HG02970 (cell line): ENCODE results near the gene POLR3K.
A peak's percentile ranks its signal among the peaks of the same experiment; 100 is the strongest.

Source experiments
- ATAC-seq: cut with Tn5 transposase; IDR thresholded peaks from one replicate; pipeline ENCODE4 v1.9.1; 2021; ENCODE audit warnings: mild to moderate bottlenecking, moderate library complexity, moderate number of reproducible peaks; ENCODE audit not compliant: unreplicated experiment, low FRiP score

Gene POLR3K

GRCh38 chr16:79151-80054 lies 26.0 kb upstream of the POLR3K start:
- no peak for ATAC-seq

GRCh38 chr16:78444-79150 lies 25.2 kb upstream of the POLR3K start:
- ATAC-seq, result peak; percentile 24

- ATAC-seq, result peak; percentile 67
Measured at GRCh38 chr16:77807-78443, 24.5 kb upstream of the POLR3K start, which contains the start of gene MPG. MPG (plus strand) TSS chr16:78225; CDS start chr16:78310, 85 bp downstream.

DNA sequence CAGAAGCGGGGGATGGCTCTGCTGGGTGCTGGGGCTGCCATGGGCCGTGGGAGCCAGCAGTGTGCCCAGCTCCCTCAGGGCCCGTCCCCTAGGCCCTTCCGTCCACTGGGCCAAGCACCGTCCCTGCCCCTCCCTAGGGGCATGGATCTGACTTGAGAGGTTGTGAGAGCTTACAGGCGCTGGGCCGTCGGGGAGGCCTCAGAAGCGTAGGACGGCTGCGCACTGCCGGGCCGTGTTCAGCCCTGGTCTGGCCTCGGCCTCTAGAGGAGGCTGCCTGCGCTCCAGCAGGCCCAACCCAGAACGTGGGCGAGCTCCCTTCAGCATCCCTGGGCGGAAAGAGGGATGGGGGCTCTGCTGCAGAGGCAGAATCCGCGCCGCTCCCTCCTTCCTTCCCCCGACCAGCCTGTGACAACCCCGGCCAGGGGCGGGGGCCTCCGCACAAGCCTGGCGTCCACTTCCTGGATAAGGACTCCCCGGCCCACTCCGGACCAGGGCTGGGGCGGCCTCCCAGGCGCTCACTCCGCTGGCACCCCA lies 23.9 kb upstream of the POLR3K start:
- ATAC-seq, result no peak

DNA sequence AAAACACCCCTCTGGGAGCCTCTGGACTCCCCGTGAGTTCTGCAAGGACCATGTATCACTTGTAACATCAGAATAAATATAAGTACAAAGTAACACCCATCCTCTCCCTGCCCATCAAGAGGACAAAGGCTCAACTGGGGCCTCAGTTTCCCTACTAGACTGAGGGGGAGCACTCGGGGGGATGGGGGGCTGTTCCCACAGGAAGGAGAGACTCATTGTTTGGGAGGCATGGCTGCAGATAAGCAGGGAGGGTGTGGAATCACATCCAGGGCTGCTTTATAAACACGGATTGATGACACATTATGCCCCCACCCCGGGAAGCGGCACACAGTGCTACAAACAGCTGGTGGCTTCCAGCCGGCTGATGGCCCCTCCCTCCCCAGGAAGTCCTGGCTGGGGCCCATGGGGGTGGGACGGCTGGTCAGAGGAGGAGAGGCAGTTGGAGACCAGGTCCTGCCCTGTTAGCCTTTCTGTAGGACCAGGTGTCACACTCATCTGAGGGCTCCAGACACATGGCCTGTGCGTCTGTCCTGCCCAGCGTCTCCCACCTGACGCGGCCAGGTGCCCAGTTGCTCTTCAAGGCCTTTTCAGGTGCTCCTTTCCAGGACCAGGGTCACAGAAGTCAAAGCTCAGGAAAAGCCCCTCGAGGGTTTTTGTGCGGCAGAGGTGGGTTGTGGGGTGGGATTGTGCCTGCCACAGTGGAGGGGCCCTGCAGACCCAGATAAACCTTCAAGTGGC lies 23.3 kb upstream of the POLR3K start:
- no peak for ATAC-seq

GRCh38 chr16:75580-76501 lies 22.4 kb upstream of the POLR3K start:
- no peak for ATAC-seq

- ATAC-seq, result no peak
Measured at GRCh38 chr16:74747-75334, 21.4 kb upstream of the POLR3K start.

- ATAC-seq, result no peak
Measured at GRCh38 chr16:74051-74746, 20.8 kb upstream of the POLR3K start.

DNA sequence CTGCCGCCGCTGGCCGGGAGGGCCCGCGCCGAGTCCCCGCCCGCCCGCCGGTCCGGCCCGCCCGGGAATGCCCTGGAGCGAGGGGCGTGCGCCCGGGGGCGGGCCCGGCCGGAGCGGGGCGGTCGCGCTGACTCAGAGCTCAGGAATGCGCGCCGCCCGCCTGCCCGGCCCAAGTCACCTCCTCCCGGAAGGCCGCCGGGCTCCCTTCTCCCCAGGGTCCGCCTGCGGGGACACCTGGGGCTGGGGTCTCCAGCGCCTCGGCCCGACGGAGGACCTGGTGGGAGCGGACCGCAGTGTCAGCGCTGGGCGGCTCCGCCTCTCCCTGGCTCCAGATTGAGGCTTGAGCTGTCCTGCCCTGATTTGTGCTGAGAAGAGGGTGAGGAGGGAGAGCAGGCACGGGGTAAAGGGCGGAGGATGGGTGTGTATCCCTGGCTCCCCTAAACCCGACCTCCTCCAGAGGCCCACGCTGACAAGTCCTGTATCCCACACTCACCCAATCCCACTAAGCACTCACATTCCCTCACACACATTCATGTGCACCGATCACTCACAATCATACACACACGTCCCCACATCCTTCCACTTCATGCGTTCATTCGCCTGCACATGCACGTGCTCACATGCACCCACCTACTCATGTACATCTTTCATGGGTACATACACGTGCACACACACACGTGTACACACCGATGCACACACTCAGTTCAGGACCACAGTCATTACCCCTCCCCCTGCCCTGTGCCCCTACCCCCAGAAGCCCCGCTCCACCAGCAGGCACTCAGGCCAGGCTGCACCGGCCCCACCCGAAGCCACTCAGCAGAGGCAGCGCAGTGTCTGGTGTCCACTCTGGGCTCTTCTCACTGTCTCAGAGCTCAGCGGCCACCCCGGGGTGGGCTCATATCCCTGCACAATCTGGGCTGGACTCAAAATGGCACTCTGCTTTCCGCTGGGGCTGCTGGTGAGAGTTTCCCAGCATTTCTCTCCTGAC lies 19.4 kb upstream of the POLR3K start, which contains the start of gene RHBDF1:
RHBDF1 (minus strand) TSS at position 71 of the 988 bp plus-strand sequence. CDS start 7,616 bp downstream, outside the sequence.
- no peak for ATAC-seq

DNA sequence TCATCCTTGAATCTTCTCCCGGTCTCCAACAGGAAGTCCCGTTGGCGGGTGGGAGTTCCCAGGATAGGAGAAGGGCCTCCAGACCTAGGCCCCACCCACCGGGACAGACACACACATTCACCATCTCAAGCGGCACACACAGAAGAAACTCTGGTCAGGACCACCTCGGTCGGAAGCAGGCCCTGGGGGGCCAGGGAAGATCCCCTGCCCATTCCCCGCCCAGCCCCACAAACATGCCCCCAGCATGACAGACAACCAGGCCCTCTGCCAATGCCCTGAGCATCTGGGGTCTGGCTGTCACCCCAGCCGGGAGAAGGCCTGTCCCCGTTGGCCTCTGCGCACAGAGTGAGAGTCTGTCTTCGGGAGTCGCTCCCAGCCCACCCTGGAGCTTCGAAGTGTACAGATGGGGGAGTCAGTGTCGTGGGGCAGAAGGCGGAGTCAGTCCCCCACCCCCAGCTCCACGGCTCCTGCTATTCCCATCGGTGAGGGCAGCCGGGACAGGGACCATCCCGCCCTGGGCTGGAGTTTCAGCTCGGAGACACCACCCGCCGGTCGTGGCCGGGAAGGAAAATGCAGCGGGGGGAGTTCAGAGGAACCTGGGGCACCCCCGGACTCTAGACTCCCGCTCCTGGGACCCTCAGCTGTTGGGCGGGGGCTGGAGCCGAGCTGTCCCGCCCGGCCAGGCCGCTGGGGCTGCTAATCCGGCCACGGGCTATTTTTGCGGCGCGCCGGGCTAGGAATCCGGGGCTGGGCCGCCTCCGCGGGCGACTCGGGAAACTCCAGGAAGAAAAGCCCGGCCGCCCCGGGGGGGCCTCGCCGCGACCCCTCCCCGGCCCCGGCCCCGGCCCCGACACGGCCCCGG lies 18.4 kb upstream of the POLR3K start:
- ATAC-seq, result no peak

DNA sequence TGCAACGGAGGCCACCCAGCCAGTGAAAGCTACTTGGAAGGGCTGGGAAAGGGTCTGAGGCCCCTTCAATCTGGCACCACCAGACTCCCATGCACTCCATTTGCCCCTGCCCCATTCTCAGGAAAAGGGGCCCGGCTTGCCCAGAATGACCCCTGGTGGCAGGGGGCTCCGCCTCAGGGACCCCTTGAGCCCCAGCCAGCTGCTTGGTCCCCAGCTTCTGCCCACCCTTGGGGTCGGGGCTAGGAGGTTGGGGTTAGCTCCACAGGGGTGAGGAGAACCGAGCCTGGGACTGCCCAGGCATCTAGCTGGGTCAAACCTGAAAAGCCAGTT lies 17.8 kb upstream of the POLR3K start:
- no peak for ATAC-seq

DNA sequence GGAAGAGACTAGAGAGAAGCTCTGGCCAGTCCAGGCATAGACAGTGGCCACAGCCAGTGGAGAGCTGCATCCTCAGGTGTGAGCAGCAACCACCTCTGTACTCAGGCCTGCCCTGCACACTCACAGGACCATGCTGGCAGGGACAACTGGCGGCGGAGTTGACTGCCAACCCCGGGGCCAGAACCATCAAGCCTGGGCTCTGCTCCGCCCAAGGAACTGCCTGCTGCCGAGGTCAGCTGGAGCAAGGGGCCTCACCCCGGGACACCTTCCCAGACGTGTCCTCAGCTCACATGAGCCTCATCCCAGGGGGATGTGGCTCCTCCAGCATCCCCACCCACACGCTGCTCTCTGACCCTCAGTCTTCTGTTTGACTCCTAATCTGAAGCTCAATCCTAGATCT lies 15.8 kb upstream of the POLR3K start:
- ATAC-seq, result no peak

DNA sequence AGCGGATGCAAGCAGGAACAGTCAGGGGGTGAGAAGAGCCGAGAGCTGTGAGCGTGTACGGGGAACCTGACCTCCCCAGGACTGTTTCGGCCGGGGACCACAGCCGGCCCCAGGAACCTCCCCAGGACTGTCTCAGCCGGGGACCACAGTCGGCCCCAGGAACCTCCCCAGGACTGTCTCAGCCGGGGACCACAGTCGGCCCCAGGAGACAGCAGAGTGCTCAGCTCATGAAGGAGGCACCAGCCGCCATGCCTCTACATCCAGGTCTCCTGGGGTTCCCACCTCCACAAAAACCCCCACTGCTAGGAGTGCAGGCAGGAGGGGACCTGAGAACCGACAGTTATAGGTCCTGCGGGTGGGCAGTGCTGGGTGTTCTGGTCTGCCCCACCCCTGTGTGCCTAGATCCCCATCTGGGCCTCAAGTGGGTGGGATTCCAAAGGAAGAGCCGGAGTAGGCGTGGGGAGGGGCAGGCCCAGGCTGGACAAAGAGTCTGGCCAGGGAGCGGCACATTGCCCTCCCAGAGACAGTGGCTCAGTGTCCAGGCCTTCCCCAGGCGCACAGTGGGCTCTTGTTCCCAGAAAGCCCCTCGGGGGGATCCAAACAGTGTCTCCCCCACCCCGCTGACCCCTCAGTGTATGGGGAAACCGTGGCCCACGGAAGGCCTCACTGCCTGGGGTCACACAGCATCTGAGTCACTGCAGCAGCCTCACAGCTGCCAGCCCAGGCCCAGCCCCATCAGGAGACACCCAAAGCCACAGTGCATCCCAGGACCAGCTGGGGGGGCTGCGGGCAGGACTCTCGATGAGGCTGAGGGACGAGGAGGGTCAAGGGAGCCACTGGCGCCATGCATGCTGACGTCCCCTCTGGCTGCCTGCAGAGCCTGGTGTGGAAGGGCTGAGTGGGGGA lies 14.7 kb upstream of the POLR3K start:
- ATAC-seq, result no peak

GRCh38 chr16:67183-67791 lies 13.9 kb upstream of the POLR3K start:
- ATAC-seq, result no peak
